Left forelimb (tissue), 1 donor: ENCODE results near the gene CAND1.

Source experiments
- DNase-seq: peaks from one replicate; pipeline ENCODE4 v3.0.0-alpha.2; 2018; ENCODE audit warnings: low spot score

The CAND1 gene

GRCh38 chr12:67280572-67280971, 11.4 kb downstream of the CAND1 start:
- DNase-seq: no peak

- DNase-seq: no peak
Observed at GRCh38 chr12:67284561-67284960, 15.4 kb downstream of the CAND1 start.

GRCh38 chr12:67286257-67286656, 17.1 kb downstream of the CAND1 start:
- no peak for DNase-seq

GRCh38 chr12:67287311-67287710, 18.2 kb downstream of the CAND1 start:
- no peak for DNase-seq

GRCh38 chr12:67288561-67288960, 19.4 kb downstream of the CAND1 start:
- no peak for DNase-seq

GRCh38 chr12:67290378-67290777, 21.2 kb downstream of the CAND1 start:
- no peak for DNase-seq

- DNase-seq: no peak
Observed at GRCh38 chr12:67299526-67299925, 30.4 kb downstream of the CAND1 start.

- no peak for DNase-seq
Observed at GRCh38 chr12:67299926-67300325, 30.8 kb downstream of the CAND1 start.

GRCh38 chr12:67302162-67302561, 33.0 kb downstream of the CAND1 start:
- no peak for DNase-seq

GRCh38 chr12:67305544-67305943, 36.4 kb downstream of the CAND1 start:
- DNase-seq: no peak

GRCh38 chr12:67306712-67307111, 37.6 kb downstream of the CAND1 start:
- DNase-seq: no peak

- DNase-seq: no peak
Observed at GRCh38 chr12:67315661-67316060, 46.5 kb downstream of the CAND1 start.

GRCh38 chr12:67318786-67319185, 49.6 kb downstream of the CAND1 start:
- DNase-seq: no peak

GRCh38 chr12:67319936-67320335, 50.8 kb downstream of the CAND1 start:
- DNase-seq: no peak

- no peak for DNase-seq
Observed at GRCh38 chr12:67320614-67321295, 51.6 kb downstream of the CAND1 start.

GRCh38 chr12:67322580-67322979, 53.4 kb downstream of the CAND1 start:
- no peak for DNase-seq

- no peak for DNase-seq
Observed at GRCh38 chr12:67323007-67323406, 53.8 kb downstream of the CAND1 start.

- DNase-seq: no peak
Observed at GRCh38 chr12:67326637-67327036, 57.5 kb downstream of the CAND1 start.

- no peak for DNase-seq
Observed at GRCh38 chr12:67327466-67327865, 58.3 kb downstream of the CAND1 start.

GRCh38 chr12:67331123-67331522, 62.0 kb downstream of the CAND1 start:
- no peak for DNase-seq

GRCh38 chr12:67331828-67332227, 62.7 kb downstream of the CAND1 start:
- DNase-seq: no peak

- DNase-seq: no peak
Observed at GRCh38 chr12:67333649-67334048, 64.5 kb downstream of the CAND1 start.

GRCh38 chr12:67338426-67338825, 69.3 kb downstream of the CAND1 start:
- DNase-seq: no peak

GRCh38 chr12:67339530-67339929, 70.4 kb downstream of the CAND1 start:
- no peak for DNase-seq
